Muscle of leg (tissue), 11 donors: ENCODE data around the gene MIAT. TPM values are rescaled to one million over a fixed set of nuclear protein-coding genes. Genes with fewer than 3 reads are reported as not detected.
A peak's percentile ranks its signal among the peaks of the same experiment; 100 is the strongest.

Experiments
- DNase-seq: peaks from one replicate; pipeline ENCODE4 v3.0.0; 2013
- H3K27ac ChIP-seq: one replicate; pipeline ENCODE4 v1.5.1; 2013; ENCODE audit warnings: mild to moderate bottlenecking, low read length, control low read depth
- H3K27me3 ChIP-seq: one replicate; pipeline ENCODE4 v1.6.1; 2013; ENCODE audit warnings: low read length; ENCODE audit not compliant: control insufficient read depth, insufficient read depth
- H3K36me3 ChIP-seq: one replicate; pipeline ENCODE4 v1.6.1; 2013; ENCODE audit warnings: low read length; ENCODE audit not compliant: control insufficient read depth, insufficient read depth
- H3K4me1 ChIP-seq: one replicate; pipeline ENCODE4 v1.6.1; 2013; ENCODE audit warnings: low read length; ENCODE audit not compliant: control insufficient read depth, insufficient read depth
- H3K4me3 ChIP-seq: one replicate; pipeline ENCODE4 v1.5.1; 2013; ENCODE audit warnings: low read length, control low read depth
- H3K9me3 ChIP-seq: replicated peaks from 2 replicates; pipeline ENCODE4 v1.6.1; 2013; ENCODE audit warnings: low read depth, low read length; ENCODE audit not compliant: control insufficient read depth
- WGBS: methylation state at CpG from one replicate; pipeline ENCODE4 v1.1.5; 2013; ENCODE audit warnings: missing lambda C conversion rate; ENCODE audit not compliant: insufficient coverage; 5-methylcytosine and 5-hydroxymethylcytosine counted together
- polyA plus RNA-seq, 8 donors: library from polyadenylated mRNA; unstranded; fragments of 120-200 nt; gene quantifications; one replicate each; pipeline versions ENCODE4 v1.2.1 to v1.2.3, GENCODE V29; 2013; ENCODE audit warnings: inconsistent platforms in 1 of 8, low replicate concordance in 1 of 8; ENCODE audit not compliant: insufficient read length in 8 of 8, insufficient read depth in 1 of 8
- total RNA-seq: library from RNA; stranded (reverse); fragments of 120-200 nt; gene quantifications from one replicate; pipeline ENCODE4 v1.2.4, GENCODE V29; 2013

The MIAT gene
- total and polyA plus RNA-seq, 9 donors, result 0.15 to 1.5 (median 0.28) TPM

GRCh38 chr22:26675687-26676268 lies 18.4 kb downstream of the MIAT start:
- H3K27ac ChIP-seq, result no peak overlapping the region
- DNase-seq, result no peak
- H3K9me3 ChIP-seq, result peaks cover 2% of the 10 kb centered on the region
- H3K27me3 ChIP-seq, result no peaks in the 10 kb centered on the region
- H3K4me1 ChIP-seq, result peaks cover 24% of the 10 kb centered on the region
- WGBS, result 80% methylated on average over 1 of the region's 4 CpGs
- no peaks in the 10 kb centered on the region for H3K36me3 ChIP-seq
- no peak overlapping the region for H3K4me3 ChIP-seq

DNA sequence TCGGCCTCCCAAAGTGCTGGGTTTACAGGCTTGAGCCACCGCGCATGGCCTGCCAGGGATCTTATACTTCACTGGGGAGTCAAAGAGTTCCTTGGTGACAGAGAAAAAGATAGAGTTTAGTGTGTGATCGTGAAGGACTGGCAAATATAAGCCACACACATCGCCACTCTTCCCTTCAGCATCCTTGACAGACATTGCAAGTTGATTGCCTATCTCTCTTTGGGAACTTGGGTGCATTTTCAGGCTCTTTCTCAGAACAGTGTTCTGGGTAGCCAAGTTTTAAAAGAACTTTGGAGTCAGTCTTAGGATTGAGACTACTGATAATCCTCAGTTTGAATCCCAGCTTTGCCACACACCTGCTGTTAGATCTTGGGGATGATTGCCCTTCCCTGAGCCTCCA lies 19.8 kb downstream of the MIAT start:
- no CpG with 5 or more reads among the region's 5 CpGs for WGBS
- Histone ChIP-seq H3K27ac (no peak overlapping the region), H3K27me3 (no peaks in the 10 kb centered on the region), H3K4me3 (no peak overlapping the region), H3K4me1 (peaks cover 27% of the 10 kb centered on the region), H3K9me3 (peaks cover 4% of the 10 kb centered on the region), H3K36me3 (peaks cover 11% of the 10 kb centered on the region)
- DNase-seq, result no peak

DNA sequence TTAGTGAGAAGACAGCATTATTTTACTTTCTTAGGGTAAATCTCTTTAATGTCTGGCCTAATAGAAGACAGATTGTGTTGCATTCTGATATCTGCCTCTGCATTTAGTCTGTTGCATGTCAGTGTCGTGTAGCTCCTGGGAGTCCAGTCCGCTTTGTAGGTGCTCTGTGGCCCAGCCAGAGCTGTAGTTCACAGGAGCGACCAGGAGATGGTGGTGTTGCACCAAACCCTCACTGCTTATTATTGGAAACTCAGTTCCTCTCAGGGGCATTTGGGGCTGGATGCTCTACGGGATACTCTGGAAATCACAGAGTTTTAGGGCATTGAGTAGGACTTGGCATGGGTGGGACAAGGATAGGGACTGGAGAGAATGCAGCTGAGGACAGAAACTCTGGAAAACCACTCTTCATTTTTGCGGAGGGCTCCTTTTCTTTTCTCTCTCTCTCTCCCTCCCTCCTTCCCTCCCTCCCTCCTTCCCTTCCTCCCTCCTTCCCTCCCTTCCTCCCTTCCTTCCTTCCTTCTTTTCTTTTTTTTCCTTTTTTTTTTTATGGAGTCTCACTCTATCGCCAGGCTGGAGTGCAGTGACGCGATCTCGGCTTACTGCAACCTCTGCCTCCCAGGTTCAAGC lies 21.7 kb downstream of the MIAT start:
- no peak overlapping the region for H3K27ac ChIP-seq
- H3K9me3 ChIP-seq, result peaks cover 4% of the 10 kb centered on the region
- H3K27me3 ChIP-seq, result no peaks in the 10 kb centered on the region
- H3K36me3 ChIP-seq, result peaks cover 13% of the 10 kb centered on the region
- peak; percentile 81 for DNase-seq
- H3K4me3 ChIP-seq, result no peak overlapping the region
- 10% methylated on average over 4 of the region's 9 CpGs for WGBS
- peaks cover 15% of the 10 kb centered on the region for H3K4me1 ChIP-seq

- Histone ChIP-seq H3K9me3 (peaks cover 4% of the 10 kb centered on the region), H3K4me3 (no peak overlapping the region), H3K36me3 (peaks cover 13% of the 10 kb centered on the region), H3K27me3 (no peaks in the 10 kb centered on the region), H3K4me1 (peaks cover 7% of the 10 kb centered on the region), H3K27ac (no peak overlapping the region)
- DNase-seq, result no peak
- WGBS, result 100% methylated on average over 2 of the region's 3 CpGs
These were observed 23.1 kb downstream of the MIAT start for GRCh38 chr22:26680485-26680884.

GRCh38 chr22:26681395-26681821 lies 24.0 kb downstream of the MIAT start:
- Histone ChIP-seq H3K4me1 (peaks cover 7% of the 10 kb centered on the region), H3K27me3 (no peaks in the 10 kb centered on the region), H3K4me3 (no peak overlapping the region), H3K9me3 (peaks cover 4% of the 10 kb centered on the region), H3K36me3 (peaks cover 13% of the 10 kb centered on the region), H3K27ac (no peak overlapping the region)
- WGBS, result 67% methylated on average over 7 of the region's 11 CpGs
- no peak for DNase-seq

- WGBS, result 40% methylated on average over 1 of the region's 2 CpGs
- DNase-seq, result no peak
- Histone ChIP-seq H3K36me3 (peaks cover 13% of the 10 kb centered on the region), H3K27ac (no peak overlapping the region), H3K27me3 (no peaks in the 10 kb centered on the region), H3K9me3 (peaks cover 4% of the 10 kb centered on the region), H3K4me3 (no peak overlapping the region), H3K4me1 (peaks cover 7% of the 10 kb centered on the region)
These were observed 26.8 kb downstream of the MIAT start for GRCh38 chr22:26684168-26684567.

DNA sequence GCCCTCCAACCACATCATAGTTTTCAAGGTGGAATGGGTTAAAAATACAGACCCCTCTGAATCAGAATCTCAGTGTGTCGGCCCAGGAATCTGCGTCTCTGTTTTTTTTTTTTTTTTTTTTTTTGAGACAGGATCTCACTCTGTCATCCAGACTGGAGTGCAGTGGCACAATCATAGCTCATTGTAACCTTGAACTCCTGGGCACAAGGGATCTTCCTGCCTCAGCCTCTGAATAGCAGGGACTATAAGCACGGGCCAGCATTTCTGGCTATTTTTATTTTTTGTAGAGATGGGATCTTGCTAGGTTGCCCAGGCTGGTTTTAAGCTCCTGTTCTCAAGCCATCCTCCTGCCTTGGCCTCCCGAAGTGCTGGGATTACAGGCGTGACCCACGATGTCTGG lies 28.2 kb downstream of the MIAT start:
- no peak for DNase-seq
- H3K36me3 ChIP-seq, result peaks cover 13% of the 10 kb centered on the region
- 76% methylated on average over 3 of the region's 6 CpGs for WGBS

DNA sequence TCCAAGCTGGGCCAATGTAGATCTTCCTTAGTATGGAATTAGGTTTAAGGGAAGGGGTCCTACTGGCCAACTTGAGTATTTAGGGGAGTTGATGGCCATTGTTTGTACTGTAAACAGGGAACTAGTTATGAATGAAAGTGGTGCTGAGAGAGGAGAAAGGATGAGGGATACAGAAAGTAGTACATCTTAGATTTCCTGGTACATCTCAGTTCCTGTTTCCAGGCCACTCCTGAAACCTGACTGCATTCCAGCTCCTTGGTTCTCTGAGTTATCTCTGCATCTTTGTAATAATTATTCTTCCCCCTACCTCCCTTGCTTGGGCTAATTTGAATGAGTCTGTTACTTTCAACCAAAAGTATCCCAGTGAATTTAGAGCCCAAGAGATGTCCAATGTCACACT lies 30.1 kb downstream of the MIAT start:
- DNase-seq, result no peak
- H3K4me3 ChIP-seq, result no peak overlapping the region
- no peak overlapping the region for H3K27ac ChIP-seq
- no peaks in the 10 kb centered on the region for H3K9me3 ChIP-seq
- H3K27me3 ChIP-seq, result no peaks in the 10 kb centered on the region
- no peaks in the 10 kb centered on the region for H3K36me3 ChIP-seq
- peaks cover 2% of the 10 kb centered on the region for H3K4me1 ChIP-seq

More for the DNA sequence above, 28.2 kb downstream of the MIAT start:
- Histone ChIP-seq H3K4me1 (peaks cover 10% of the 10 kb centered on the region), H3K27ac (no peak overlapping the region), H3K9me3 (peaks cover 4% of the 10 kb centered on the region), H3K27me3 (no peaks in the 10 kb centered on the region), H3K4me3 (no peak overlapping the region)

GRCh38 chr22:26689513-26690301 lies 32.3 kb downstream of the MIAT start:
- Histone ChIP-seq H3K4me3 (no peak overlapping the region), H3K4me1 (peaks cover 2% of the 10 kb centered on the region), H3K36me3 (peaks cover 3% of the 10 kb centered on the region), H3K27me3 (no peaks in the 10 kb centered on the region), H3K9me3 (peaks cover 3% of the 10 kb centered on the region), H3K27ac (no peak overlapping the region)
- no peak for DNase-seq
- WGBS, result 49% methylated on average over 10 of the region's 12 CpGs

GRCh38 chr22:26690654-26691376 lies 33.4 kb downstream of the MIAT start:
- peaks cover 3% of the 10 kb centered on the region for H3K36me3 ChIP-seq
- H3K9me3 ChIP-seq, result peaks cover 5% of the 10 kb centered on the region
- no peaks in the 10 kb centered on the region for H3K27me3 ChIP-seq
- WGBS, result 73% methylated on average over 2 of the region's 3 CpGs
- peaks cover 2% of the 10 kb centered on the region for H3K4me1 ChIP-seq
- H3K4me3 ChIP-seq, result no peak overlapping the region
- no peak overlapping the region for H3K27ac ChIP-seq
- DNase-seq, result no peak
